OCI-LY1 (cell line): Measurements from ENCODE around the gene DLX1.

Experiments used
- H2AFZ ChIP-seq: fragments of 200-600 bp; sonication (generic), shearing (Covaris generic); 2 replicates; pipeline ENCODE4 v1.6.0; 2014; ENCODE audit warnings: antibody characterized with exemption, mild to moderate bottlenecking, low read length
- H3F3A ChIP-seq: fragments of 200-600 bp; sonication (generic), shearing (Covaris generic); 2 replicates; pipeline ENCODE4 v1.6.0; 2014; ENCODE audit warnings: mild to moderate bottlenecking, antibody characterized with exemption, low read length, moderate library complexity; ENCODE audit not compliant: insufficient read depth
- H3K27ac ChIP-seq: fragments of 200-600 bp; sonication (generic); 2 replicates; pipeline ENCODE4 v1.5.1; 2014; ENCODE audit warnings: low read length, mixed run types, mild to moderate bottlenecking, low read depth; ENCODE audit not compliant: poor library complexity, severe bottlenecking
- H3K27me3 ChIP-seq: fragments of 200-600 bp; sonication (generic); 2 replicates; pipeline ENCODE4 v1.6.0; 2014; ENCODE audit warnings: antibody characterized with exemption, mild to moderate bottlenecking, low read length, moderate library complexity; ENCODE audit not compliant: insufficient read depth
- H3K36me3 ChIP-seq: fragments of 200-600 bp; sonication (generic); 2 replicates; pipeline ENCODE4 v1.6.1; 2014; ENCODE audit warnings: mild to moderate bottlenecking, antibody characterized with exemption, low read length, moderate library complexity, mixed read lengths; ENCODE audit not compliant: insufficient read depth
- H3K4me1 ChIP-seq: fragments of 200-600 bp; sonication (generic); 2 replicates; pipeline ENCODE4 v1.5.1; 2014; ENCODE audit warnings: mild to moderate bottlenecking, low read length, moderate library complexity; ENCODE audit not compliant: insufficient read depth, severe bottlenecking
- H3K4me2 ChIP-seq: fragments of 200-600 bp; sonication (generic), shearing (Covaris generic); 2 replicates; pipeline ENCODE4 v1.6.1; 2014; ENCODE audit warnings: low read length
- H3K4me3 ChIP-seq: fragments of 200-600 bp; sonication (generic); 2 replicates; pipeline ENCODE4 v1.5.1; 2014; ENCODE audit warnings: low read length, low read depth, mild to moderate bottlenecking, mixed read lengths; ENCODE audit not compliant: poor library complexity, severe bottlenecking
- H3K79me2 ChIP-seq: fragments of 200-600 bp; shearing (Covaris generic); 2 replicates; pipeline ENCODE4 v1.6.1; 2016; ENCODE audit warnings: mixed run types, low read length, mixed read lengths; ENCODE audit not compliant: insufficient read depth
- H3K9ac ChIP-seq: fragments of 200-600 bp; sonication (generic), shearing (Covaris generic); 2 replicates; pipeline ENCODE4 v1.6.1; 2014; ENCODE audit warnings: mild to moderate bottlenecking, low read length, mixed read lengths
- H3K9me2 ChIP-seq: fragments of 200-600 bp; sonication (generic), shearing (Covaris generic); 2 replicates; pipeline ENCODE4 v1.6.1; 2014; ENCODE audit warnings: low read depth, mild to moderate bottlenecking, low read length, mixed read lengths
- H3K9me3 ChIP-seq: fragments of 200-600 bp; shearing (Covaris generic); 2 replicates; pipeline ENCODE4 v1.6.1; 2014; ENCODE audit warnings: low read length, mixed read lengths
- H4K20me1 ChIP-seq: fragments of 200-600 bp; sonication (generic), shearing (Covaris generic); 2 replicates; pipeline ENCODE4 v1.6.0; 2016; ENCODE audit warnings: mild to moderate bottlenecking, low read length; ENCODE audit not compliant: insufficient read depth
- EZH2 ChIP-seq: fragments of 200-600 bp; sonication (generic), shearing (Covaris generic); IDR thresholded peaks from 2 replicates; pipeline ENCODE4 v1.8.0; 2017; ENCODE audit warnings: borderline replicate concordance, mixed run types, mild to moderate bottlenecking, antibody characterized with exemption, low read length, moderate library complexity, mixed read lengths
- TF ChIP-seq, protein P1 (sequence below): fragments of 200-600 bp; sonication (generic), shearing (Covaris generic); IDR thresholded peaks from 2 replicates; pipeline ENCODE4 v1.5.1; 2017; ENCODE audit warnings: mild to moderate bottlenecking, antibody characterized with exemption, low read length, moderate library complexity, mixed read lengths

The DLX1 gene

DNA sequence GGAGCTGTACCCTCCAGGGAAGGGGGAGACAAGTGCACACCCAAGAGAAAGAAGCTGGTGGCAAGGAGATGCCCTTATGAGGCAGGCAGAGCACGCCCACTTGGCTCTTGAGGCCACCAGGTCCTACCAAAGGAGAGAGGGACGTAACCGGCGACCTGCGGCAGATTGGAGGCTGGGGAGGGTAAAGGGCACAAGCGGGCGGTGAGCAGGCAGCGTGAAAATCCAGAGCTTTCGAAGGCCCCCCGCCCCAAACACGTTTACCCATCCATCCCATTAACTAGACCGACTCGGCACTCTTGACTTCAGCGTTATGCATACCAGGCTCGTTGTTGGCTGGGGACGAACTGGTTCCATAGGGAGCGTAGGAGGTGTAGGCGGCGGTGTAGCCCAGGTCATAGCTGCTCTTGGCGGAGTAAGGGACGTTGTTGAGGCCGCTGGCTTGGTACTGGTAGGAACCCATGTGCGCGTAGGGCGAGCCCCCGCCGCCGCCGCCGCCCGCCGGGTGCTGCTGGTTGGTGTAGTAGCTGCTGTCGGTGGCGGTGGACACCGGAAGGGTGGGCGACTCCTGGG lies 16.6 kb downstream of the DLX1 start:
- Histone ChIP-seq H3K79me2 (no peaks in the 10 kb centered on the region), H3K9ac (peak overlapping the region; percentile 52; the same call in 1 of the 2 replicates), H3K9me2 (no peaks in the 10 kb centered on the region), H3K4me3 (peak overlapping the region; percentile 71), H3K4me1 (peaks cover 64% of the 10 kb centered on the region), H3K27ac (no peak overlapping the region), H3K36me3 (no peaks in the 10 kb centered on the region), H2AFZ (no peak overlapping the region), H4K20me1 (no peaks in the 10 kb centered on the region), H3K9me3 (no peaks in the 10 kb centered on the region), H3F3A (0 out of 2 replicates have a peak, but pooled peaks cover 2% of the 10 kb centered on the region), H3K27me3 (no peaks in the 10 kb centered on the region), H3K4me2 (peak overlapping the region; percentile 93)
- TF ChIP-seq, protein P1, sequence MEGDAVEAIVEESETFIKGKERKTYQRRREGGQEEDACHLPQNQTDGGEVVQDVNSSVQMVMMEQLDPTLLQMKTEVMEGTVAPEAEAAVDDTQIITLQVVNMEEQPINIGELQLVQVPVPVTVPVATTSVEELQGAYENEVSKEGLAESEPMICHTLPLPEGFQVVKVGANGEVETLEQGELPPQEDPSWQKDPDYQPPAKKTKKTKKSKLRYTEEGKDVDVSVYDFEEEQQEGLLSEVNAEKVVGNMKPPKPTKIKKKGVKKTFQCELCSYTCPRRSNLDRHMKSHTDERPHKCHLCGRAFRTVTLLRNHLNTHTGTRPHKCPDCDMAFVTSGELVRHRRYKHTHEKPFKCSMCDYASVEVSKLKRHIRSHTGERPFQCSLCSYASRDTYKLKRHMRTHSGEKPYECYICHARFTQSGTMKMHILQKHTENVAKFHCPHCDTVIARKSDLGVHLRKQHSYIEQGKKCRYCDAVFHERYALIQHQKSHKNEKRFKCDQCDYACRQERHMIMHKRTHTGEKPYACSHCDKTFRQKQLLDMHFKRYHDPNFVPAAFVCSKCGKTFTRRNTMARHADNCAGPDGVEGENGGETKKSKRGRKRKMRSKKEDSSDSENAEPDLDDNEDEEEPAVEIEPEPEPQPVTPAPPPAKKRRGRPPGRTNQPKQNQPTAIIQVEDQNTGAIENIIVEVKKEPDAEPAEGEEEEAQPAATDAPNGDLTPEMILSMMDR = no peak
- no peak for TF ChIP-seq EZH2

GRCh38 chr2:172102391-172103359 lies 17.4 kb downstream of the DLX1 start, which contains the start of gene DLX2:
Gene DLX2 (minus strand): TSS chr2:172102900. CDS start chr2:172102538, 362 bp downstream.
- H3K36me3 ChIP-seq = no peaks in the 10 kb centered on the region
- H3K4me2 ChIP-seq = peak within 1 kb of the TSS; percentile 93
- H3K4me3 ChIP-seq = peak within 1 kb of the TSS; percentile 71
- H4K20me1 ChIP-seq = no peaks in the 10 kb centered on the region
- peaks cover 56% of the 10 kb centered on the region for H3K4me1 ChIP-seq
- H3K27ac ChIP-seq = no peak within 1 kb of the TSS
- no peak within 1 kb of the TSS for H2AFZ ChIP-seq
- no peaks in the 10 kb centered on the region for H3K9me2 ChIP-seq
- H3K9me3 ChIP-seq = no peaks in the 10 kb centered on the region
- H3K79me2 ChIP-seq = no peaks in the 10 kb centered on the region
- no peak for TF ChIP-seq EZH2
- TF ChIP-seq, protein P1 = no peak
- no peaks in the 10 kb centered on the region for H3K27me3 ChIP-seq
- 0 out of 2 replicates have a peak, but pooled peaks cover 2% of the 10 kb centered on the region for H3F3A ChIP-seq
- H3K9ac ChIP-seq = peak within 1 kb of the TSS; percentile 52; the same call in 1 of the 2 replicates

- H3K9ac ChIP-seq = peak overlapping the region; percentile 51; the same call in 1 of the 2 replicates
- H3K4me3 ChIP-seq = peak overlapping the region; percentile 71
- no peaks in the 10 kb centered on the region for H4K20me1 ChIP-seq
- H3K4me2 ChIP-seq = peak overlapping the region; percentile 93
- H2AFZ ChIP-seq = no peak overlapping the region
- H3K4me1 ChIP-seq = peaks cover 55% of the 10 kb centered on the region
- H3K79me2 ChIP-seq = no peaks in the 10 kb centered on the region
- H3K27ac ChIP-seq = no peak overlapping the region
- TF ChIP-seq, protein P1 = peak; percentile 96
- TF ChIP-seq EZH2 = no peak
- no peaks in the 10 kb centered on the region for H3K36me3 ChIP-seq
- 0 out of 2 replicates have a peak, but pooled peaks cover 2% of the 10 kb centered on the region for H3F3A ChIP-seq
- no peaks in the 10 kb centered on the region for H3K9me3 ChIP-seq
- no peaks in the 10 kb centered on the region for H3K27me3 ChIP-seq
- no peaks in the 10 kb centered on the region for H3K9me2 ChIP-seq
These were observed 18.4 kb downstream of the DLX1 start for GRCh38 chr2:172103471-172104272.
